SK-N-SH treated with all-trans-retinoic acid at 6 μM for 48 hours (cell line): ENCODE results near the gene SDC3.

Source experiments
- ATAC-seq: fragments of 200-7000 bp; cut with Tn5 transposase; 3 replicates; pipeline ENCODE4 v1.9.1; 2020; ENCODE audit warnings: mild to moderate bottlenecking, moderate library complexity
- ARNTL ChIP-seq: fragments of 450-650 bp; formaldehyde crosslinking; IDR thresholded peaks from 2 replicates; pipeline ENCODE4 v1.5.0; 2020; ENCODE audit warnings: low read depth, mild to moderate bottlenecking, moderate library complexity, borderline replicate concordance
- BACH2 ChIP-seq: fragments of 250-450 bp; sonication (Bioruptor Pico); IDR thresholded peaks from 2 replicates; pipeline ENCODE4 v1.9.0; 2021; ENCODE audit warnings: mild to moderate bottlenecking, borderline replicate concordance
- CREB5 ChIP-seq: fragments of 250-450 bp; sonication (Bioruptor Pico); IDR thresholded peaks from 2 replicates; pipeline ENCODE4 v1.5.1; 2020; ENCODE audit warnings: low read depth, mild to moderate bottlenecking, moderate library complexity
- CSDC2 ChIP-seq: fragments of 250-450 bp; sonication (Bioruptor Pico); IDR thresholded peaks from 2 replicates; pipeline ENCODE4 v1.5.0; 2020; ENCODE audit warnings: mild to moderate bottlenecking, moderate library complexity
- CSRNP3 ChIP-seq: fragments of 250-450 bp; sonication (Bioruptor Pico); IDR thresholded peaks from 2 replicates; pipeline ENCODE4 v1.5.1; 2021; ENCODE audit warnings: mild to moderate bottlenecking, moderate library complexity
- ESRRG ChIP-seq: fragments of 250-450 bp; sonication (Bioruptor Pico); IDR thresholded peaks from 2 replicates; pipeline ENCODE4 v1.6.1; 2021; ENCODE audit warnings: mild to moderate bottlenecking
- GLIS3 ChIP-seq: fragments of 250-450 bp; sonication (Bioruptor Pico); IDR thresholded peaks from 2 replicates; pipeline ENCODE4 v1.5.0; 2020; ENCODE audit warnings: mild to moderate bottlenecking, moderate library complexity
- OSR1 ChIP-seq: fragments of 250-450 bp; sonication (Bioruptor Pico); IDR thresholded peaks from 2 replicates; pipeline ENCODE4 v1.8.0; 2022; ENCODE audit warnings: moderate library complexity, mild to moderate bottlenecking, inconsistent platforms
- PATZ1 ChIP-seq: fragments of 250-450 bp; sonication (Bioruptor Pico); IDR thresholded peaks from 2 replicates; pipeline ENCODE4 v1.8.0; 2020; ENCODE audit warnings: mild to moderate bottlenecking, moderate library complexity, borderline replicate concordance
- PPARA ChIP-seq: fragments of 250-450 bp; sonication (Bioruptor Pico); IDR thresholded peaks from 2 replicates; pipeline ENCODE4 v1.5.0; 2020; ENCODE audit warnings: mild to moderate bottlenecking, borderline replicate concordance
- RARB ChIP-seq: fragments of 250-450 bp; sonication (Bioruptor Pico); IDR thresholded peaks from 2 replicates; pipeline ENCODE4 v1.8.0; 2021; ENCODE audit warnings: mild to moderate bottlenecking, moderate library complexity
- SNAI2 ChIP-seq: fragments of 250-450 bp; sonication (Bioruptor Pico); IDR thresholded peaks from 2 replicates; pipeline ENCODE4 v1.5.0; 2020; ENCODE audit warnings: mild to moderate bottlenecking, moderate library complexity
- TCF4 ChIP-seq: fragments of 250-450 bp; sonication (Bioruptor Pico); IDR thresholded peaks from 2 replicates; pipeline ENCODE4 v1.8.0; 2021; ENCODE audit warnings: mild to moderate bottlenecking, moderate library complexity, borderline replicate concordance
- TOX ChIP-seq: fragments of 250-450 bp; sonication (Bioruptor Pico); IDR thresholded peaks from 2 replicates; pipeline ENCODE4 v1.8.0; 2021; ENCODE audit warnings: mild to moderate bottlenecking, moderate library complexity, borderline replicate concordance
- TSHZ2 ChIP-seq: fragments of 250-450 bp; sonication (Bioruptor Pico); IDR thresholded peaks from 2 replicates; pipeline ENCODE4 v1.5.0; 2020; ENCODE audit warnings: mild to moderate bottlenecking, moderate library complexity
- ZC3H10 ChIP-seq: fragments of 250-450 bp; sonication (Bioruptor Pico); IDR thresholded peaks from 2 replicates; pipeline ENCODE4 v1.5.1; 2021; ENCODE audit warnings: mild to moderate bottlenecking, moderate library complexity
- ZFP3 ChIP-seq: fragments of 250-450 bp; sonication (Bioruptor Pico); IDR thresholded peaks from 2 replicates; pipeline ENCODE4 v1.5.0; 2020; ENCODE audit warnings: mild to moderate bottlenecking, moderate library complexity
- ZFP30 ChIP-seq: fragments of 450-650 bp; formaldehyde crosslinking; IDR thresholded peaks from 2 replicates; pipeline ENCODE4 v1.5.0; 2022; ENCODE audit warnings: mild to moderate bottlenecking, moderate library complexity
- ZNF565 ChIP-seq: fragments of 450-650 bp; formaldehyde crosslinking; conservative IDR thresholded peaks from 2 replicates; pipeline ENCODE4 v1.5.0; 2020; ENCODE audit warnings: low read depth, mild to moderate bottlenecking, moderate library complexity
- ZNF70 ChIP-seq: fragments of 450-650 bp; formaldehyde crosslinking; IDR thresholded peaks from 2 replicates; pipeline ENCODE4 v1.5.0; 2020; ENCODE audit warnings: mild to moderate bottlenecking, moderate library complexity

The SDC3 gene

GRCh38 chr1:30851286-30851685 is 57.3 kb downstream of the SDC3 start:
- no peak for TF ChIP-seq CSDC2 (CRISPR knock-in tag)
- no peak for TF ChIP-seq ZFP30 (CRISPR knock-in tag)
- no peak for TF ChIP-seq ZFP3 (CRISPR knock-in tag)
- no peak for TF ChIP-seq OSR1 (CRISPR knock-in tag)
- no peak for ATAC-seq

- ATAC-seq: no peak
- TF ChIP-seq ZNF565 (CRISPR knock-in tag) (no peak), GLIS3 (CRISPR knock-in tag) (no peak), CSDC2 (CRISPR knock-in tag) (no peak), CSRNP3 (CRISPR knock-in tag) (no peak), PATZ1 (no peak), RARB (CRISPR knock-in tag) (no peak), ZNF70 (no peak), TOX (CRISPR knock-in tag) (no peak)
- TF ChIP-seq, all 23 proteins: peak for 0
Measured at GRCh38 chr1:30850607-30851006, 58.0 kb downstream of the SDC3 start.

- no peak for ATAC-seq
- TF ChIP-seq PPARA (CRISPR knock-in tag) (no peak), TOX (CRISPR knock-in tag) (no peak), ESRRG (no peak), ARNTL (no peak)
- TF ChIP-seq, all 23 proteins: peak for 0
Measured at GRCh38 chr1:30848130-30848529, 60.4 kb downstream of the SDC3 start.

GRCh38 chr1:30847358-30847972 is 61.1 kb downstream of the SDC3 start:
- no peak for TF ChIP-seq TCF4 (CRISPR knock-in tag)
- TF ChIP-seq TOX (CRISPR knock-in tag): no peak
- no peak for TF ChIP-seq OSR1 (CRISPR knock-in tag)
- ATAC-seq: peak; percentile 47

- TF ChIP-seq CREB5 (no peak), SNAI2 (CRISPR knock-in tag) (no peak), ZFP3 (CRISPR knock-in tag) (no peak), ZNF70 (no peak), BACH2 (CRISPR knock-in tag) (no peak), ZC3H10 (CRISPR knock-in tag) (no peak), RARB (CRISPR knock-in tag) (no peak)
- no peak for ATAC-seq
Measured at GRCh38 chr1:30846587-30846986, 62.0 kb downstream of the SDC3 start.

GRCh38 chr1:30845904-30846290 is 62.7 kb downstream of the SDC3 start:
- TF ChIP-seq OSR1 (CRISPR knock-in tag) (no peak), ESRRG (no peak), TOX (CRISPR knock-in tag) (no peak), RARB (CRISPR knock-in tag) (no peak), GLIS3 (CRISPR knock-in tag) (no peak), TSHZ2 (CRISPR knock-in tag) (no peak)
- no peak for ATAC-seq
